GM13976 (cell line): Measurements from ENCODE around the gene AGR3.

Experiments used
- DNase-seq: peaks from one replicate; pipeline ENCODE4 v3.0.0; 2012; ENCODE audit warnings: low spot score
- in situ Hi-C: fragments of 300-500 bp; cut with MboI; formaldehyde crosslinking; loops from one replicate; pipeline ENCODE4 v1.12.0; 2022; ENCODE audit warnings: low sequenced_read_pairs, mixed read lengths, inconsistent platforms; ENCODE audit not compliant: unreplicated experiment
- TF ChIP-seq, protein P1 (sequence below): IDR thresholded peaks from 2 replicates; pipeline ENCODE4 v1.5.1; 2012; ENCODE audit warnings: borderline replicate concordance, mild to moderate bottlenecking; ENCODE audit not compliant: insufficient read depth; ENCODE audit errors: extremely low read depth, missing control alignments, control extremely low read depth

The AGR3 gene

GRCh38 chr7:16923019-16923418, 41.2 kb upstream of the AGR3 start:
- DNase-seq = no peak
- in situ Hi-C loops = no loop called here
- TF ChIP-seq, protein P1, sequence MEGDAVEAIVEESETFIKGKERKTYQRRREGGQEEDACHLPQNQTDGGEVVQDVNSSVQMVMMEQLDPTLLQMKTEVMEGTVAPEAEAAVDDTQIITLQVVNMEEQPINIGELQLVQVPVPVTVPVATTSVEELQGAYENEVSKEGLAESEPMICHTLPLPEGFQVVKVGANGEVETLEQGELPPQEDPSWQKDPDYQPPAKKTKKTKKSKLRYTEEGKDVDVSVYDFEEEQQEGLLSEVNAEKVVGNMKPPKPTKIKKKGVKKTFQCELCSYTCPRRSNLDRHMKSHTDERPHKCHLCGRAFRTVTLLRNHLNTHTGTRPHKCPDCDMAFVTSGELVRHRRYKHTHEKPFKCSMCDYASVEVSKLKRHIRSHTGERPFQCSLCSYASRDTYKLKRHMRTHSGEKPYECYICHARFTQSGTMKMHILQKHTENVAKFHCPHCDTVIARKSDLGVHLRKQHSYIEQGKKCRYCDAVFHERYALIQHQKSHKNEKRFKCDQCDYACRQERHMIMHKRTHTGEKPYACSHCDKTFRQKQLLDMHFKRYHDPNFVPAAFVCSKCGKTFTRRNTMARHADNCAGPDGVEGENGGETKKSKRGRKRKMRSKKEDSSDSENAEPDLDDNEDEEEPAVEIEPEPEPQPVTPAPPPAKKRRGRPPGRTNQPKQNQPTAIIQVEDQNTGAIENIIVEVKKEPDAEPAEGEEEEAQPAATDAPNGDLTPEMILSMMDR = no peak

DNA sequence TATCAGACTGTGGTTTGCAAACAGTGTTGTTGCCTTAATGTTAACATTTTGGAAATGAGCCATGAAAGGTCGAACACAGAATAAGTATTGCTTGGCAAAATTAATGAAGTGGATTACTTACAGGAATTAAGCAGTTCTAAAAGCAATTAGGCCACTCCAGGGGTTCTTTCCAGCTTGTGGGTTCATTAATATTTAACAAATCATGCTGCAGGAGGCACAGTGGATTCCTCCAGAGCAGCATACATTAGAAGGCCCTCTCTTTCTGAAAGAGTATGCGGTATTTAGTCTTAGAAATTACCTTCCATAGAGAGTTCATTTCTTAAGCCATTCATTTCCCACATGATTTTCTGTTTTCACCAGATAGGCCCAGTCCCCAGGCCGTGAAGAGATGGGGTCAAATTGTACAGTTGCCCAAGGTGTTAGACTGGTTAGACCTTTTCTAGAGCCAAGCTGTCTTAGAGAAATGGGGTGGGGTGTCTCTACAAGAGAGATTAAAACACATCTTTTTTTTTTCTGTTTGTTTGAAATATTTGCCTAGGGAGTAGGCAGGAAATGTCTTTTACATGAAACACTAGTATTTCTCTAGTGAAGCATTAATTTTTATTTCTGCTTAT, 40.0 kb upstream of the AGR3 start:
- TF ChIP-seq, protein P1 = no peak

GRCh38 chr7:16921151-16921550, 39.4 kb upstream of the AGR3 start:
- in situ Hi-C loops = no loop called here
- TF ChIP-seq, protein P1 = no peak
- no peak for DNase-seq

More for the DNA sequence above, 40.0 kb upstream of the AGR3 start:
- in situ Hi-C loops = no loop called here
- no peak for DNase-seq

DNA sequence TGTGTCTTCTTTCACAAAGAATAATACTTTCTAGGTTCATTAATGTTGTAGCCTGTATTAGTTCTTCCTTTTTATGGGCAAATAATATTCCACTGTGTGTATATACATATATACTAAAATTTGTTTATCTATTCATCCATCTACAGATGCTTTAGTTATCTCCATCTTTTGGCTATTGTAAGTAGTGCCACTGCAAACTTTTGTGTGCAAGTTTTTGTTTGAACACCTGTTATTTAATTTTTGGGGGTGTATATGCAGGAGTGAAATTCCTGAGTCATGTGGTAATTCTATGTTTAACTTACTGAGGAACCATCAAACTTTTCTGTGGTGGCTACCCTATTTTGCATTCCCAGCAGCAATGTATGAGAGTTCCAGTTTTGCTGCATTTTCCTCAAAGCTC, 37.7 kb upstream of the AGR3 start:
- in situ Hi-C loops = no loop called here
- TF ChIP-seq, protein P1 = no peak
- no peak for DNase-seq

DNA sequence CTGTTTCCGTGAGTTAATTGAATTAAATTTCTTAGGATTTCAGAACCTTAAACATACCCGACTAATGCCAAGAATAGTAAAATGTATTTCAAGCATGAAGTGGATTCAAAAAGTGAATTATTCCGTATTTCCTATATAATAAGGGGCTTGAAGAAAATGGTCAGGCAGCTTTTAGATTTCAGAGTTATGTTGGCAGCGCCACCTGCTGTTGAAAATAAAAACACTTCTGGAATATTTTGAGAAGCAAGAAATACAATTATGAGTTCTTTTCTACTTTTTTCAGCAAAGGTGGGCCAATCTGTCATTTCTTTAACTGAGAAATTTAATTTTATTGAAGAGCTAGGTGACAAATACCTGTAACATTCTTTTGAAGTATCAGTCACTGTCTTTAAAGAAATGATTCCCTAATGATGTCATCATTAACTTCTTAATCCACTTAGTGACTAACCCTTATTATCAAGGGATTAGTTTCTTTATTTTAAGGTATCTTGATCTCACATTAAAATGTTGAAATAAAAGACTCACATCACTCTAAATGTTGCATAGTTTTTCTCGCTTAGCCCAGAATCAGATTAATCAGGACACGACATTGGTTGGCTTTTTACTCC, 36.6 kb upstream of the AGR3 start:
- in situ Hi-C loops = no loop called here
- TF ChIP-seq, protein P1 = peak; percentile 60
- peak; percentile 21 for DNase-seq

DNA sequence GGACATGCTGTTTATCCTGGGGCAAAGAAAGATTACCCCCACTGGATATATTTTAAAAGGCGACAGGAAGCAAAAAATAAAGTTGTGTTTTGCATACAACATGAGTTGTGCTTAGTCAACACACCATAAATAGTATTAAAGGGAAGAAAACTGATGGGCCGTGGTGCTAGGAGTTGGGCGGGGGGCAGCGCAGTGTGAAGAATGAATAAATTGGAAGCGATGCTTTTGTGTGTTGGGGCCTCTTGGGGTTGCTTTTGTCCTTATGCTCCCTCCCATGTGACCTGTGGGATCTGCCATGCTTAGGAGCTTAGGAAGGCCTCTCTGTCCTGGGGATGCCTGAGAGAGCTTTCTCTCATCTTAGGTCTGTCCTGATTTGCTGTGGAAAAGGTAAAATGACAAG, 35.0 kb upstream of the AGR3 start:
- TF ChIP-seq, protein P1 = no peak
- no peak for DNase-seq
- in situ Hi-C loops = no loop called here
